Osteoblast (primary cell): ENCODE results near the gene SEZ6L. TPM values are rescaled to one million over a fixed set of nuclear protein-coding genes. Genes with fewer than 3 reads are reported as not detected.

Experiments
- DNase-seq: peaks from one replicate; pipeline ENCODE4 v3.0.0; 2011; ENCODE audit warnings: low spot score, mixed read lengths; ENCODE audit not compliant: insufficient read length; ENCODE audit errors: missing footprints
- H2AFZ ChIP-seq: 2 replicates; pipeline ENCODE4 v1.6.0; 2011; ENCODE audit warnings: mild to moderate bottlenecking, low read length
- H3K27ac ChIP-seq: 2 replicates; pipeline ENCODE4 v1.5.1; 2011; ENCODE audit warnings: mild to moderate bottlenecking, low read depth, low read length, moderate library complexity
- H3K27me3 ChIP-seq: 2 replicates; pipeline ENCODE4 v1.6.0; 2012; ENCODE audit warnings: mild to moderate bottlenecking, control low read depth, inconsistent platforms, low read length, moderate library complexity; ENCODE audit not compliant: insufficient read depth
- H3K36me3 ChIP-seq: 2 replicates; pipeline ENCODE4 v1.5.1; 2011; ENCODE audit warnings: mild to moderate bottlenecking, low read length, control low read depth, moderate library complexity; ENCODE audit not compliant: insufficient read depth
- H3K4me1 ChIP-seq: 2 replicates; pipeline ENCODE4 v1.5.1; 2011; ENCODE audit warnings: mild to moderate bottlenecking, low read length, control low read depth, moderate library complexity; ENCODE audit not compliant: insufficient read depth
- H3K4me2 ChIP-seq: 2 replicates; pipeline ENCODE4 v1.6.0; 2011; ENCODE audit warnings: mild to moderate bottlenecking, low read length; ENCODE audit not compliant: insufficient read depth
- H3K4me3 ChIP-seq: fragments of 200-600 bp; sonication (generic); 3 replicates; pipeline ENCODE4 v1.5.1; 2012; ENCODE audit warnings: mild to moderate bottlenecking, low read length, inconsistent platforms; ENCODE audit not compliant: insufficient read depth
- H3K79me2 ChIP-seq: 2 replicates; pipeline ENCODE4 v1.6.0; 2012; ENCODE audit warnings: mild to moderate bottlenecking, low read length, control low read depth, inconsistent platforms; ENCODE audit not compliant: insufficient read depth
- H3K9me3 ChIP-seq: 2 replicates; pipeline ENCODE4 v1.5.1; 2011; ENCODE audit warnings: low read depth, low read length, control low read depth
- H4K20me1 ChIP-seq: 2 replicates; pipeline ENCODE4 v1.6.0; 2012; ENCODE audit warnings: mild to moderate bottlenecking, low read length, control low read depth; ENCODE audit not compliant: insufficient read depth
- CTCF ChIP-seq: IDR thresholded peaks from 2 replicates; pipeline ENCODE4 v1.5.1; 2011; ENCODE audit warnings: mild to moderate bottlenecking, low read depth, low read length, moderate library complexity; ENCODE audit errors: extremely low read depth
- total RNA-seq: library from RNA; depleted of rRNA; stranded (reverse); fragments of >200 nt; gene quantifications from 2 replicates; pipeline ENCODE4 v1.2.3, GENCODE V29; 2012

Gene SEZ6L
- total RNA-seq, 1 donor, result not detected

- Histone ChIP-seq H4K20me1 (no peaks in the 10 kb centered on the region), H3K79me2 (no peaks in the 10 kb centered on the region), H2AFZ (no peak overlapping the region), H3K9me3 (no peaks in the 10 kb centered on the region), H3K4me1 (no peaks in the 10 kb centered on the region), H3K27me3 (peaks cover 7% of the 10 kb centered on the region), H3K27ac (no peak overlapping the region), H3K4me3 (no peak overlapping the region), H3K4me2 (no peak overlapping the region), H3K36me3 (no peaks in the 10 kb centered on the region)
- DNase-seq, result no peak
- no peak for TF ChIP-seq CTCF
Measured at GRCh38 chr22:26236991-26237390, 67.7 kb downstream of the SEZ6L start.

GRCh38 chr22:26238596-26238995, 69.3 kb downstream of the SEZ6L start:
- Histone ChIP-seq H3K27me3 (peaks cover 7% of the 10 kb centered on the region), H4K20me1 (no peaks in the 10 kb centered on the region)
- no peak for TF ChIP-seq CTCF

GRCh38 chr22:26239581-26239980, 70.3 kb downstream of the SEZ6L start:
- peaks cover 5% of the 10 kb centered on the region for H3K27me3 ChIP-seq
- no peaks in the 10 kb centered on the region for H3K36me3 ChIP-seq
- no peaks in the 10 kb centered on the region for H4K20me1 ChIP-seq
- no peak overlapping the region for H3K27ac ChIP-seq
- no peak for DNase-seq
- no peak overlapping the region for H3K4me2 ChIP-seq
- H3K4me1 ChIP-seq, result no peaks in the 10 kb centered on the region
- no peak for TF ChIP-seq CTCF
- no peak overlapping the region for H2AFZ ChIP-seq
- H3K9me3 ChIP-seq, result no peaks in the 10 kb centered on the region
- no peaks in the 10 kb centered on the region for H3K79me2 ChIP-seq
- H3K4me3 ChIP-seq, result no peak overlapping the region

More at GRCh38 chr22:26238596-26238995, 69.3 kb downstream of the SEZ6L start:
- Histone ChIP-seq H3K36me3 (no peaks in the 10 kb centered on the region), H3K27ac (no peak overlapping the region), H3K9me3 (no peaks in the 10 kb centered on the region), H3K4me2 (no peak overlapping the region), H2AFZ (no peak overlapping the region), H3K4me3 (no peak overlapping the region), H3K79me2 (no peaks in the 10 kb centered on the region), H3K4me1 (no peaks in the 10 kb centered on the region)
- DNase-seq, result no peak

- H3K36me3 ChIP-seq, result no peaks in the 10 kb centered on the region
- H3K79me2 ChIP-seq, result no peaks in the 10 kb centered on the region
- DNase-seq, result no peak
- no peak overlapping the region for H2AFZ ChIP-seq
- H3K4me2 ChIP-seq, result no peak overlapping the region
- no peak overlapping the region for H3K27ac ChIP-seq
- TF ChIP-seq CTCF, result no peak
- H3K27me3 ChIP-seq, result peaks cover 5% of the 10 kb centered on the region
- H3K4me3 ChIP-seq, result no peak overlapping the region
- no peaks in the 10 kb centered on the region for H4K20me1 ChIP-seq
- H3K9me3 ChIP-seq, result no peaks in the 10 kb centered on the region
- H3K4me1 ChIP-seq, result no peaks in the 10 kb centered on the region
Measured at GRCh38 chr22:26241361-26241760, 72.1 kb downstream of the SEZ6L start.
